IgD-negative memory B cell (primary cell): ENCODE results near the gene SLC9A6. TPM values are rescaled to one million over a fixed set of nuclear protein-coding genes. Genes with fewer than 3 reads are reported as not detected.

Experiments
- H3K27ac Mint-ChIP-seq, 3 donors: one replicate each; pipeline ENCODE4 v1.8.0; 2020 to 2022; ENCODE audit warnings: mild to moderate bottlenecking in 3 of 3, mixed read lengths in 3 of 3, moderate library complexity in 1 of 3
- H3K27me3 Mint-ChIP-seq: one replicate; pipeline ENCODE4 v1.8.0; 2021; ENCODE audit warnings: mixed read lengths
- H3K36me3 Mint-ChIP-seq: one replicate; pipeline ENCODE4 v1.8.0; 2020; ENCODE audit warnings: mild to moderate bottlenecking, mixed read lengths
- H3K4me1 Mint-ChIP-seq, 3 donors: one replicate each; pipeline ENCODE4 v1.8.0; 2020 to 2022; ENCODE audit warnings: mixed read lengths in 3 of 3, mild to moderate bottlenecking in 1 of 3
- H3K4me3 Mint-ChIP-seq, 4 donors: one replicate each; pipeline ENCODE4 v1.8.0; 2020 to 2022; ENCODE audit warnings: mild to moderate bottlenecking in 4 of 4, mixed read lengths in 4 of 4, moderate library complexity in 3 of 4
- H3K9me3 Mint-ChIP-seq, 3 donors: one replicate each; pipeline ENCODE4 v1.8.0; 2020 to 2021; ENCODE audit warnings: mixed read lengths in 3 of 3, mild to moderate bottlenecking in 1 of 3
- polyA plus RNA-seq: library from polyadenylated mRNA; unstranded; fragments of 300-500 nt; fragmentation: Illumina TruSeq; gene quantifications from one replicate; pipeline ENCODE4 v1.2.3, GENCODE V29; 2021

Gene SLC9A6
- polyA plus RNA-seq: 9.4 TPM

DNA sequence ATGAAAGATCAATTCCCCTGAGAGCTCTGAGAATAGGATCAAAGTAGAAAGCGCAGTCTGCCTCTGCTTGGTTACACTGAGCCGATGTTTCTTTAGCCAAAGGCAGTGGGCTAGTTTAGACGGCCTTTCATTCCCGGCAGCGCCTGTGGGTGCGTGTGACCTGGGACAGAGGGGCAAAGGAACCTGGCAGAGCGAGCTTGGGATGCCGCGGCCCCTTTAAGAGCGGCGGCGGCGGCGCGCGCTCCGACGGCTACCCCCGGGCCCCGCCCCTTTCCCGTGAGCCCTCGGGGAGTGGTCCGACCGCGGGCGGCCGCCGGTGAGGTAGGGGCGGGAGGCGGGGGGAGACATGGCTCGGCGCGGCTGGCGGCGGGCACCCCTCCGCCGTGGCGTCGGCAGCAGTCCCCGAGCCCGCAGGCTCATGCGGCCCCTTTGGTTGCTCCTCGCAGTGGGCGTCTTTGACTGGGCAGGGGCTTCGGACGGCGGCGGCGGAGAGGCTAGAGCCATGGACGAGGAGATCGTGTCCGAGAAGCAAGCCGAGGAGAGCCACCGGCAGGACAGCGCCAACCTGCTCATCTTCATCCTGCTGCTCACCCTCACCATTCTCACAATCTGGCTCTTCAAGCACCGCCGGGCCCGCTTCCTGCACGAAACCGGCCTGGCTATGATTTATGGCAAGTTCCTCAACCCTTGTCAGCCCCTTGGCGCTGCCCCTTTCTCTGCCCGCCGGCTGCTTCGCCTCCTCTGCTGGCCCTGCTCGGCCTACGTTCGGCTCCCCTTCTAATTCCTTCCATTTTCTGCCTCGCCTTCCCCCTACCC, at the start of gene SLC9A6:
Gene SLC9A6 (plus strand): TSS at position 279 of the 816 bp plus-strand sequence. CDS start 224 bp downstream, at position 503.
- peak within 1 kb of the TSS; percentile 87 to 96 (median 92) for H3K4me3 Mint-ChIP-seq
- H3K4me1 Mint-ChIP-seq: peaks cover 17 to 31% (median 23%) of the 10 kb centered on the region in 3 donors
- H3K27me3 Mint-ChIP-seq: no peaks in the 10 kb centered on the region
- H3K9me3 Mint-ChIP-seq: no peaks in the 10 kb centered on the region
- peak within 1 kb of the TSS; percentile 78 to 82 (median 82) for H3K27ac Mint-ChIP-seq
- peaks cover 2% of the 10 kb centered on the region for H3K36me3 Mint-ChIP-seq

DNA sequence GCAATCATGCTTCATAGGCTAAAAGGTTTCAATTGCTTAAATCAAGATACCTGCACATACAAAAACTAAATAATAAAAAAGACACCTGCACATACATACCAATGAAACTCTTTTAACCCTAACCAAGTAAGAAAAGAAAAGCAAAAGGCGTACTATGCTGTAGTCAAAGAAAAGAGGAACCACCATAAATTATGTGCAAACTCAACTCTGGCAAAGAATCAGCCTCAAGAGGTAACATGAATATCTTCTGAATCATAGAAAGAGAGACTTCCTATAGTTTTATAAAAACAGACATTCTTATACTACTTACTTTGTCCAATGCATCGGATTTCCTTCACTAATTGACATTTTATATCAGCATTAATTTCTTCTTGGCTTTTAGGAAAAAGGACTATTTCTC, 40.7 kb upstream of the SLC9A6 start:
- Mint-ChIP-seq H3K36me3 (peaks cover 5% of the 10 kb centered on the region), H3K9me3 (no peaks in the 10 kb centered on the region), H3K27me3 (no peaks in the 10 kb centered on the region), H3K27ac (no peak overlapping the region), H3K4me3 (no peak overlapping the region), H3K4me1 (no peaks in the 10 kb centered on the region)

DNA sequence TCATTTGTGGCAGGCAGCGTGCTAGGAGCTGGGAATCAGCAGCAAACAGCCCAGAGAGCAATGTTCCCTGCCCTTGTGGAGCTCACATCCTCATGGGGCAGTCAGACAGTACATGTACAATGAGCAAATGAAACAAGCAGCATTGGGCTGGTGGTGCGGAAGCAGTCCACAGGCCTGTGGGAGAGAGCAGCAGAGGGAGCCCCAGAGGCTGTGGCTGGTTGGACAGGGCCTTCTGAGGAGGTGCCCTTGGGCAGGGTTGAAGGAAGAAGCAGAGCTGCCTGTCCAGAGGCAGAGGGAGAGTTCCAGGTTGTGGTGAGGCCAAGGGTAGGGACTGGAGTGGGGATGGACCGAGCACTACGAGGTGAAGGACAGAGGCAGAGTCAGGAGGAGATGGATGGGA, 33.9 kb upstream of the SLC9A6 start:
- Mint-ChIP-seq H3K9me3 (no peaks in the 10 kb centered on the region), H3K4me3 (no peak overlapping the region), H3K27me3 (no peaks in the 10 kb centered on the region), H3K4me1 (no peaks in the 10 kb centered on the region), H3K27ac (no peak overlapping the region), H3K36me3 (no peaks in the 10 kb centered on the region)

DNA sequence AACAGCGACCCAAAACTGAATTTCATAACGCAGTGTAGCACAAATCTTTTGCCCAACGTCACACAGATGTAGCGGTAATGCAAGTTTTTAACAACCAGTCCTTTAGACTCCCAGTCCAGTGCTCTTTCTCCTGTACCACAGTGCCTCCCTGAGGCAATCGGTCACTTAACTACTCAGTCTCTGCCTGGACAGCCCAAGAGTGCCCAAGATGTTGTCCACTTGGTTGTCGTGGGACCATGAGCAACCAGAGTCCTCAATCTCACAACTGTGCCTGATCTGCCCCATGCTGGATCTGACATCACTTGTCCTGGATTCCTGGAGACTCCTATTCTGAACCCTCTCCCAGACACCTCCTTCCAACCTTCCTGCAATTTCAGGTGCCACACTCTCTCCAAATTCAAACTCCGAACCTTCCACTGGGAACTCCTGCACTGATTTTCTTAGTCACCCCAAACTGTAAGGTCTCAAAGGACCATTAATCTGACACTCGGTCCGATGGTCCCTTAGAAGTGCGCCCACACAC, 12.1 kb upstream of the SLC9A6 start:
- H3K9me3 Mint-ChIP-seq: no peaks in the 10 kb centered on the region
- no peaks in the 10 kb centered on the region for H3K27me3 Mint-ChIP-seq
- peak overlapping the region; percentile 90 to 99 (median 95) for H3K4me3 Mint-ChIP-seq
- H3K4me1 Mint-ChIP-seq: peaks cover 16 to 21% (median 17%) of the 10 kb centered on the region in 3 donors
- no peaks in the 10 kb centered on the region for H3K36me3 Mint-ChIP-seq
- peak overlapping the region; percentile 80 to 97 (median 92) for H3K27ac Mint-ChIP-seq

DNA sequence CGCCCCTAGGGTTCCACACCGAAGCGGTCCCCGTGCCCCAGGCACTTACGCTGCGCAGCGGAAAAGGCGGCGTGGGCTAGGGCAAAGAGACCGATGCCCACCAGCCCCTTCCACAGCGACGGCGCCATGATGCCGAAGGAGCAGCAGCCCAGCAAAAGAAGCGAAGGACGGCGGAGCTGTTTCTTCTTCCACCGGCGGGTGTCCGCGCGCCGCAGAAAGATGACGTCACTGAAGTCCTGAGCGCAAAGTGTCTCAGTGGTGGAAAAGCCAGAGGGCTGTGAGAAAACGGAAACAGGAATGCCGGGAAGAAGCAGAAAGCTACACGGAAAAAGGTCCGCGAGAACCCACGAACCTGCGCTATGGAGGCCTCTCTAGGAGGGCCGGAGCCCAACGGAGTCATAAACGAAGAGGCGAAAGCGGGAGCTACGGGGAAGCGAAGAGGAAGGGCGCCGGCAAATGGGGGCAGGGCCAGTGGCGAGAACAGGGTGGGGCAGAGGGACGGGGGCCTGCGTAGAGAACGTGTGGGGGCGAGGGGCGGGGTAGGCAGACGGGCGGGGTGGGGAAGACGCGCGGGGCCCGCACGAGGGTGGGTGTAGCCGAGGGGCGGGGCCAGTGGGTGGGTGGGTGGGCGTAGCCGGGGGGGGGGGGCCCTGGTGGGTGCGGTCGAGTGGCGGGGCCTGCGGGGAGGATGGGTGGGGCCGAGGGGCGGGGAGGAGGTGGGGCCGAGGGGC, 11.5 kb upstream of the SLC9A6 start, which contains the start of gene MMGT1:
Gene MMGT1 (minus strand): TSS at position 441 of the 731 bp plus-strand sequence. CDS start 313 bp downstream, at position 128.
- peak within 1 kb of the TSS; percentile 80 to 97 (median 92) for H3K27ac Mint-ChIP-seq
- H3K27me3 Mint-ChIP-seq: peaks cover under 1% of the 10 kb centered on the region
- no peaks in the 10 kb centered on the region for H3K36me3 Mint-ChIP-seq
- H3K9me3 Mint-ChIP-seq: no peaks in the 10 kb centered on the region
- peak within 1 kb of the TSS; percentile 90 to 99 (median 95) for H3K4me3 Mint-ChIP-seq
- peaks cover 16 to 21% (median 17%) of the 10 kb centered on the region in 3 donors for H3K4me1 Mint-ChIP-seq

DNA sequence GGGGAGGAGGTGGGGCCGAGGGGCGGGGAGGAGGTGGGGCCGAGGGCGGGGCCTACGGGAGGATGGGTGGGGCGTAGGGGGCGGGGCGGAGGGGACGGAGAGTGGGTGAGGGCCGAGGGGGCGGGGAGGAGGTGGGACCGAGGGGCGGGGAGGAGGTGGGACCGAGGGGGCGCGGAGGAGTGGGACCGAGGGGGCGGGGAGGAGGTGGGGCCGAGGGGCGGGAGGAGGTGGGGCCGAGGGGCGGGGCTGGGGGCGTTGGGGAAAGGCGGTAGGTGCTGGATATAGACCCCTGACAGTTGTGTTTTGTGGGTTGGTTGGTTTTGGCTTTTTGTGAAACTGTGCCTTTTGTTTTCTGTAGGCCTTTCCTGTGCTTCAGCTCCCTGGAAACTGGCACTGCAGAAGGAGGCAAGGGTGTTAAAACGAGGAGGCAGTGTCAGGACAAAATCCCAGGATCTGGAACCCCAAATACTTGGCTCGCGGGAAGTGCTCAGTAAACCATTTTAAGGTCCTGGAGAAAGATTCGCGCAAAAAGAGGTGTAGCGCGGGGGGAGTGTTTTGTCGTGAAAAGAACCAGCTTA, 10.9 kb upstream of the SLC9A6 start:
- Mint-ChIP-seq H3K27me3 (peaks cover 2% of the 10 kb centered on the region), H3K36me3 (no peaks in the 10 kb centered on the region), H3K4me3 (peak overlapping the region; percentile 30 to 86 (median 83)), H3K9me3 (no peaks in the 10 kb centered on the region), H3K4me1 (peaks cover 16 to 21% (median 17%) of the 10 kb centered on the region in 3 donors), H3K27ac (peak overlapping the region in 2 of 3 donors; percentile 2 to 22)

DNA sequence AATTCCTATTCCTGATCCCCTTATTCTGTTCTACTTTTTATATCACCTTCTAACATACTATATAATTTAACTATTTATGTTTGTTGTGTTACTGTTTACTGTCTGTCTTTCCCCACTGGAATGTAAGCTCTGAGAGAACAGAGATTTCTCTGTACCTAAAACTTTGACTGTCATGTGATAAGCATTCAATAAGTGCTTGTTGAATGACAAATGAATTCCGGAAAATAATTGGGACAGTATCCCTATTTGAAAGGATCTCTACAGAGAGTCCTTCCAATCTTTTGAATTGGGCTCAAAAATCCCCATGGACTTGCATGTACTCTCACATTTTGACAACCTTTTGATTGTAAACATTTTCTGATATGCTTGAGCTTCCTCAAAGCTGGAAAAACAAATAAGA, 9.8 kb upstream of the SLC9A6 start:
- Mint-ChIP-seq H3K4me3 (peak overlapping the region in 1 of 4 donors; percentile 30), H3K27me3 (peaks cover 2% of the 10 kb centered on the region), H3K9me3 (no peaks in the 10 kb centered on the region), H3K27ac (no peak overlapping the region), H3K4me1 (peaks cover 16 to 20% (median 16%) of the 10 kb centered on the region in 3 donors), H3K36me3 (no peaks in the 10 kb centered on the region)

DNA sequence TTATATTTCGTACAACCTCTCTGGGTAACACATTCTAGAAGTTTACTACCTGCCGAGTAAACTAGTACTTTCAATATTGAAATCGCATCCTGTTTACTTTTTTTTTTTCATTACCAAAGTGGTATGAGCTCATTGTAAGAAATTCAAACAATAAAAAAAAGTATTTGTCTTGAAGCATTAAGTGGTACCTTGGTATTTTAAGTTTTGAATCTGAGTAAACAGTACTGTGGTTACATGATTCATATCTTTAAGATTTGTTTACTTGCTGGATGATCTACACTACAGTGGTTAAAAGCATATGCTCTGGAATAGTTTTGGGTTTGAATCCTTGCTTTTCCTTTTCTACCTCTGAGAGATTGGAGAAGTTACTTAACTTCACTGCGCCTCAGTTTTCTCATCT, 7.6 kb upstream of the SLC9A6 start:
- Mint-ChIP-seq H3K27me3 (peaks cover 2% of the 10 kb centered on the region), H3K27ac (no peak overlapping the region), H3K4me3 (no peak overlapping the region), H3K36me3 (peaks cover 2% of the 10 kb centered on the region), H3K4me1 (peaks cover 9 to 15% (median 11%) of the 10 kb centered on the region in 3 donors), H3K9me3 (no peaks in the 10 kb centered on the region)

DNA sequence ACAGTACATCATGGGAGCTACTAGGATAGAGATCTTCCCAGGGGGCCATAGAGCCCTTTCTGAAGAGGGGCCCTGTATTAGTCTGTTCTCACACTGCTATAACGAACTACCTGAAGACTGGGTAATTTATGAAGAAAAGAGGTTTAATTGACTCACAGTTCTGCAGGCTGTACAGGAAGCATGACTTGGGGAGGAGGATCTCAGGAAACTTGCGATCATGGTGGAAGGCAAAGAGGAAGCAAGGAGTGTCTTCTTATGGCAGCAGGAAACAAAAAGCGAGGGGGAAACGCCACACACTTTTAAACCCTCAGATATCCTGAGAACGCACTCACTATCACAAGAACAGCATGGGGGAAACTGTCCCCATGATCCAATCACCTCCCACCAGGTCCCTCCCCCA, 4.2 kb upstream of the SLC9A6 start:
- H3K9me3 Mint-ChIP-seq: no peaks in the 10 kb centered on the region
- H3K27ac Mint-ChIP-seq: no peak overlapping the region
- peaks cover 2% of the 10 kb centered on the region for H3K27me3 Mint-ChIP-seq
- H3K36me3 Mint-ChIP-seq: peaks cover 2% of the 10 kb centered on the region
- peak overlapping the region in 1 of 4 donors; percentile 8 for H3K4me3 Mint-ChIP-seq
- H3K4me1 Mint-ChIP-seq: peaks cover 16 to 22% (median 20%) of the 10 kb centered on the region in 3 donors

DNA sequence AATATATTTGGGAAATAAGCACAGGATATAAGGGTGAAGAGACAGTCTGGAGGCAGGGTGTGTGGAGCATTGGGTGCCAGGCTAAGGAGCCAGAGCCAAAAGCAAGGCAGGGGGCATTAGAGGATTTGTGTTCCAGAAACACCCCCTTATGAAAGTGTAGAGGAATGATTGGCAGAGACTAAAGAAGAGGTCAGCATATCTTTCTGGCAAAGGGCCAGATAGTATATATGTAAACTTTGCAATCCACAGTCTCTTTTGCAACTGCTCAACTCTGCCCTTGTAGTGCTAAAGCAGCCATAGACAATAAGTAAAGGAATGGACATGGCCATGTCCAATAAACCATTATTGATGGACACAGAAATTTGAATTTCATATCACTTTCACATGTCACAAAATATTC, 3.6 kb upstream of the SLC9A6 start:
- Mint-ChIP-seq H3K4me3 (peak overlapping the region in 1 of 4 donors; percentile 27), H3K36me3 (peaks cover 2% of the 10 kb centered on the region), H3K4me1 (peaks cover 19 to 26% (median 23%) of the 10 kb centered on the region in 3 donors), H3K27ac (peak overlapping the region in 1 of 3 donors; percentile 2), H3K27me3 (peaks cover 2% of the 10 kb centered on the region), H3K9me3 (no peaks in the 10 kb centered on the region)

DNA sequence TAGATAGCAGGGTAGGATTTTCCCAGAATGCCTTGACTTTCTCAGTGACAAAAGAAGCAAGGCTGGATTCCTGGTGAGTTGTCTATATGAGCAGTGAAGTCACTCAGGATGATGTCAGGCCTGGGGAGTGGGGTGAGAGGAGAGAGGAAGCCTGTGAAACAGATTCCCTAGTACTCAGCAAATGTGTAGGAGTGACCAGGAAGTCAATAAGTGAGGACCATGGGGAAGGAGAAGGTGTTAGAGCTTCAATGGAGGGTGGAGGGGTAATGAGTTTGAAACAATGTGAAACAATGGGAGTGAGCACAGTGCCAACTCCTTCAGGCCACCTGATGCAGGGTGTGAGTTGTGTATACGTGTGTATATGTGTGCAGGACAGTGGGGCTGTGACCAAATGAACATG, 2.4 kb upstream of the SLC9A6 start:
- Mint-ChIP-seq H3K4me3 (peak overlapping the region in 3 of 4 donors; percentile 22 to 92 (median 48)), H3K9me3 (no peaks in the 10 kb centered on the region), H3K4me1 (peaks cover 17 to 28% (median 23%) of the 10 kb centered on the region in 3 donors), H3K27ac (peak overlapping the region in 1 of 3 donors; percentile 21), H3K36me3 (peaks cover 2% of the 10 kb centered on the region), H3K27me3 (peaks cover 2% of the 10 kb centered on the region)

DNA sequence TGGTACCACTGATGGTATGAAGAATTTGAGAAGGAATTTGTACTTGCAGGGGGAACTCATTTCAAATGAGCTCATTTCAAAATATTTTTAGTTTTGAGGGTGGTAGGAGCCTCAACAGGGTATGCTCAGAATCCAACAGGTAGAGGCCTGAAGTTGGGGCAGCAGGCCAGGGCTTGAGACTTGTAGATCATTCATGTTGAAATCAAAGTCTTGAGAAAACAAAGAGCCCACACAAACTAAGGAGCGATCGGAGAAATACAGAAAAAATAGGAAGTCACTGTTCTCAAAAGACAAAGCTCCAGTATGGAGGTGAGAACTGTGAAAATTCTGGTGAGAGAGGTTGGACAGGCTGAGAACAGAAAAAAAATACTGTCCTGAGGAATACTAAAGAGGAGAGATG, 979 bp upstream of the SLC9A6 start:
- H3K4me1 Mint-ChIP-seq: peaks cover 17 to 28% (median 23%) of the 10 kb centered on the region in 3 donors
- H3K27me3 Mint-ChIP-seq: no peaks in the 10 kb centered on the region
- H3K4me3 Mint-ChIP-seq: peak overlapping the region; percentile 77 to 92 (median 90)
- no peaks in the 10 kb centered on the region for H3K9me3 Mint-ChIP-seq
- H3K36me3 Mint-ChIP-seq: peaks cover 2% of the 10 kb centered on the region
- H3K27ac Mint-ChIP-seq: peak overlapping the region; percentile 58 to 79 (median 78)

DNA sequence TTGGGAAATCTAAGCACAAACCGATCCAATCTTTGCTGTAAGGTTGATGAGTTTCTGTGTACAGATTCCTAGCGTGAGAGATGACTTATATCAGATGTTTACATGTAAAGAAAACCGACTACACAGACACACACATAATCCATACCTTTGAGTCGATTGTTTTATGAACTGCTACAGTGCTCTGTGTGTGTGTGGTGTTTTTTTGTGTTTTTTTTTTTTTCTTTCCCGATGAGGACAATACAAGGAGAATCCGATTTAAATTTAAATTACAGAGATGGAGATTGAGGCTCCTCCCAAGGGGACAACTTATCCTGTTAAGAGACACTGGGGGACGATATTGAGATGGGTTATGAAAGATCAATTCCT, 461 bp upstream of the SLC9A6 start:
- H3K4me1 Mint-ChIP-seq: peaks cover 17 to 31% (median 23%) of the 10 kb centered on the region in 3 donors
- no peaks in the 10 kb centered on the region for H3K9me3 Mint-ChIP-seq
- H3K27me3 Mint-ChIP-seq: no peaks in the 10 kb centered on the region
- H3K4me3 Mint-ChIP-seq: peak overlapping the region; percentile 77 to 92 (median 90)
- H3K36me3 Mint-ChIP-seq: peaks cover 2% of the 10 kb centered on the region
- H3K27ac Mint-ChIP-seq: peak overlapping the region; percentile 58 to 79 (median 78)

DNA sequence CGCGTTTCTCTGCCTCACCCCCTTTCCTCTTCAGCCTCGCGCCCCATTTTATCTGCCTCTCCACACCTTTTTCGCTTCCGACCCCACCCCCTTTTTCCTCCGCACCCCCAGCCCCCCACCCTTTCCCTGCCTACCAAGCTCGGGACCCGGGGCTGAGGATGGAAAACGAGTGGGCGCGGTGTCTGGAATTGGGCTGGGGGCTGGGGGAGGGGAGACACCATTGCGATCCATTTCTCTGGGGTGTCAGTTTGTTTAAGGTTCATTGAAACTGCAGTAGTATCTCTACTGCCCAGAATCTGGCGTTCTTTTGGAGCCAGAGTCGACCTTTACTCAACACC, 707 bp downstream of the SLC9A6 start:
- H3K27ac Mint-ChIP-seq: peak overlapping the region; percentile 78 to 82 (median 82)
- H3K9me3 Mint-ChIP-seq: no peaks in the 10 kb centered on the region
- no peaks in the 10 kb centered on the region for H3K27me3 Mint-ChIP-seq
- peaks cover 17 to 31% (median 23%) of the 10 kb centered on the region in 3 donors for H3K4me1 Mint-ChIP-seq
- H3K4me3 Mint-ChIP-seq: peak overlapping the region; percentile 87 to 96 (median 92)
- H3K36me3 Mint-ChIP-seq: peaks cover 2% of the 10 kb centered on the region

DNA sequence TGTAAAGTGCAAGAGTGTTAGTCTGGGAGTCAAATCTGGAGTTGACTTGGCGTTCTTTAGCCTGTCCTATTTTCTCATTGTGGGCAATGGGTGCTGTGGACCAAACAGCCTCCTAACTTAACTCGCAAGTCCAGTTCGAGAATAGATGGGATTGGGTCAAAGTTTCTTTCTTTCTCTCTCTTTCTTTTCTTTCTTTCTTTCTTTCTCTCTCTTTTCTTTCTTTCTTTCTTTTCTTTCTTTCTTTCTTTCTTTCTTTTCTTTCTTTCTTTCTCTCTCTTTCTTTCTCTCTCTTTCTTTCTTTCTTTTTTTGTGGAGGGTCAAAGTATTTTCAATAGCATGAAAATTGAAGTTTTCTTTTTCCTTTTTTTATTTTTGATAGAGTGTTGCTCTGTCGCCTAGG, 3.0 kb downstream of the SLC9A6 start:
- Mint-ChIP-seq H3K36me3 (peaks cover 4% of the 10 kb centered on the region), H3K4me1 (peaks cover 20 to 28% (median 25%) of the 10 kb centered on the region in 3 donors), H3K27me3 (no peaks in the 10 kb centered on the region), H3K9me3 (no peaks in the 10 kb centered on the region), H3K27ac (no peak overlapping the region), H3K4me3 (no peak overlapping the region)
